IMR-90 (cell line): ENCODE measurements around the gene CRYBB1. TPM values are rescaled to one million over a fixed set of nuclear protein-coding genes. Genes with fewer than 3 reads are reported as not detected.

ENCODE experiments used
- ATAC-seq: fragments of 200-7000 bp; cut with Tn5 transposase; 2 replicates; pipeline ENCODE4 v1.9.1; 2020; ENCODE audit warnings: low read depth, mild to moderate bottlenecking, moderate library complexity
- BruUV-seq: library from RNA; stranded (reverse); fragments of 400-500 nt; replicated peaks from 2 replicates; lab custom pipeline; 2021; lab: Mats Ljungman, UMichigan
- CTCF ChIA-PET: fragments of 300-600 bp; formaldehyde crosslinking; extraction: SDS; loops from one replicate; lab custom pipeline; 2021; ENCODE audit warnings: antibody characterized with exemption; lab: Yijun Ruan, JAX
- POLR2A ChIA-PET: fragments of 300-600 bp; sonication (Branson Sonifier 250); formaldehyde crosslinking; loops from one replicate; lab custom pipeline; 2022; ENCODE audit warnings: antibody characterized with exemption; ENCODE audit not compliant: unreplicated experiment; lab: Charles Lee
- DNase-seq: peaks from one replicate; pipeline ENCODE4 v3.0.0; 2013
- H2AFZ ChIP-seq: replicated peaks from 2 replicates; pipeline ENCODE3; 2013; ENCODE audit warnings: low read length, mild to moderate bottlenecking; ENCODE audit not compliant: poor library complexity
- H2AK5ac ChIP-seq: 2 replicates; pipeline ENCODE4 v1.6.1; 2013; ENCODE audit warnings: low read depth, low read length, inconsistent platforms
- H2AK9ac ChIP-seq: replicated peaks from 2 replicates; pipeline ENCODE3; 2013; ENCODE audit warnings: mild to moderate bottlenecking, low read depth, low read length, moderate library complexity; ENCODE audit not compliant: poor library complexity
- H2BK120ac ChIP-seq: 2 replicates; pipeline ENCODE4 v1.6.1; 2013; ENCODE audit warnings: low read depth, low read length, inconsistent platforms
- H2BK15ac ChIP-seq: 3 replicates; pipeline ENCODE4 v1.6.1; 2013; ENCODE audit warnings: low read depth, low read length, inconsistent platforms
- H2BK20ac ChIP-seq: 2 replicates; pipeline ENCODE4 v1.6.1; 2013; ENCODE audit warnings: low read depth, mild to moderate bottlenecking, inconsistent platforms, low read length, moderate library complexity
- H2BK5ac ChIP-seq: 2 replicates; pipeline ENCODE4 v1.6.1; 2013; ENCODE audit warnings: mild to moderate bottlenecking, low read depth, low read length, inconsistent platforms; ENCODE audit not compliant: poor library complexity, severe bottlenecking
- H3K14ac ChIP-seq: replicated peaks from 2 replicates; pipeline ENCODE4 v1.6.1; 2013; ENCODE audit warnings: low read depth, low read length, inconsistent platforms
- H3K18ac ChIP-seq: 2 replicates; pipeline ENCODE4 v1.6.1; 2013; ENCODE audit warnings: low read depth, low read length, control low read depth
- H3K23ac ChIP-seq: 2 replicates; pipeline ENCODE4 v1.6.1; 2013; ENCODE audit warnings: low read depth, low read length, inconsistent platforms
- H3K27ac ChIP-seq: 2 replicates; pipeline ENCODE4 v1.5.1; 2013; ENCODE audit warnings: mild to moderate bottlenecking, control low read depth, low read length; ENCODE audit not compliant: insufficient read depth
- H3K27me3 ChIP-seq: 2 replicates; pipeline ENCODE4 v1.6.1; 2013; ENCODE audit warnings: low read length; ENCODE audit not compliant: control insufficient read depth, insufficient read depth
- H3K36me3 ChIP-seq: 2 replicates; pipeline ENCODE4 v1.6.1; 2013; ENCODE audit warnings: low read length, mixed read lengths; ENCODE audit not compliant: control insufficient read depth, insufficient read depth
- H3K4ac ChIP-seq: 2 replicates; pipeline ENCODE4 v1.6.1; 2013; ENCODE audit warnings: low read depth, low read length, inconsistent platforms
- H3K4me1 ChIP-seq: 2 replicates; pipeline ENCODE4 v1.6.1; 2013; ENCODE audit warnings: low read length, mixed read lengths; ENCODE audit not compliant: control insufficient read depth, insufficient read depth
- H3K4me2 ChIP-seq: 2 replicates; pipeline ENCODE4 v1.6.1; 2013; ENCODE audit warnings: low read depth, mild to moderate bottlenecking, control low read depth, low read length, moderate library complexity
- H3K4me3 ChIP-seq: 2 replicates; pipeline ENCODE4 v1.5.1; 2013; ENCODE audit warnings: low read depth, mild to moderate bottlenecking, control low read depth, low read length, moderate library complexity; ENCODE audit not compliant: insufficient read depth
- H3K56ac ChIP-seq: 2 replicates; pipeline ENCODE4 v1.6.1; 2013; ENCODE audit warnings: low read length, inconsistent platforms; ENCODE audit not compliant: insufficient read depth; ENCODE audit errors: extremely low read depth
- H3K79me1 ChIP-seq, 2 experiments: 2 replicates each; pipeline ENCODE4 v1.6.1; 2013; ENCODE audit warnings: low read length in 2 of 2, inconsistent platforms in 1 of 2, low read depth in 1 of 2
- H3K9ac ChIP-seq: 2 replicates; pipeline ENCODE4 v1.6.1; 2013; ENCODE audit warnings: low read depth, low read length, control low read depth
- H3K9me1 ChIP-seq: 2 replicates; pipeline ENCODE4 v1.6.1; 2013; ENCODE audit warnings: low read length, inconsistent platforms; ENCODE audit not compliant: insufficient read depth
- H3K9me3 ChIP-seq: 2 replicates; pipeline ENCODE4 v1.6.1; 2013; ENCODE audit warnings: low read length; ENCODE audit not compliant: control insufficient read depth, insufficient read depth
- H4K20me1 ChIP-seq: 2 replicates; pipeline ENCODE4 v1.6.1; 2013; ENCODE audit warnings: low read length, inconsistent platforms; ENCODE audit not compliant: insufficient read depth
- H4K5ac ChIP-seq: 2 replicates; pipeline ENCODE4 v1.6.1; 2013; ENCODE audit warnings: mild to moderate bottlenecking, low read depth, low read length, control low read depth
- H4K8ac ChIP-seq, 2 experiments: 2 replicates each; pipeline ENCODE4 v1.6.1; 2013; ENCODE audit warnings: low read depth in 2 of 2, low read length in 2 of 2, control low read depth in 1 of 2, inconsistent platforms in 1 of 2
- H4K91ac ChIP-seq: 2 replicates; pipeline ENCODE4 v1.6.1; 2013; ENCODE audit warnings: low read depth, low read length, inconsistent platforms; ENCODE audit not compliant: insufficient read depth
- MXI1 ChIP-seq: IDR thresholded peaks from 2 replicates; pipeline ENCODE4 v1.6.1; 2012; ENCODE audit warnings: low read depth, mild to moderate bottlenecking, low read length, moderate library complexity, borderline replicate concordance
- RFX5 ChIP-seq: IDR thresholded peaks from 2 replicates; pipeline ENCODE4 v1.8.0; 2012; ENCODE audit warnings: low read depth, mild to moderate bottlenecking, low read length, moderate library complexity
- WGBS, 2 experiments: methylation state at CpG; one replicate each; pipeline versions ENCODE4 v1.1.5 to v1.1.7; 2013; ENCODE audit warnings: missing lambda C conversion rate in 2 of 2; ENCODE audit not compliant: insufficient read length in 1 of 2; ENCODE audit errors: extremely low coverage in 2 of 2; 5-methylcytosine and 5-hydroxymethylcytosine counted together
- dilution Hi-C: fragments of 300-500 bp; cut with HindIII; formaldehyde crosslinking; loops from one replicate; pipeline ENCODE4 v1.14.3; 2018; ENCODE audit warnings: low sequenced_read_pairs; ENCODE audit not compliant: unreplicated experiment
- in situ Hi-C: fragments of 300-500 bp; cut with MboI; formaldehyde crosslinking; loops from 3 replicates; pipeline ENCODE4 v1.14.3; 2019; ENCODE audit warnings: low sequenced_read_pairs, inconsistent platforms, mixed read lengths
- intact Hi-C: fragments of 100-400 bp; cut with micrococcal nuclease; formaldehyde crosslinking; loops from 2 replicates; pipeline ENCODE4 v1.10.0; 2022
- polyA plus RNA-seq, 3 experiments: library from polyadenylated mRNA; depleted of rRNA; stranded (reverse); fragments of >200 nt; gene quantifications; 2 replicates each; pipeline ENCODE4 v1.2.3, GENCODE V29; 2012; ENCODE audit warnings: low replicate concordance in 1 of 3
- total RNA-seq: library from RNA; depleted of rRNA; stranded (reverse); fragments of >200 nt; gene quantifications from 2 replicates; pipeline ENCODE4 v1.2.3, GENCODE V29; 2012
- TF ChIP-seq, protein P1 (sequence below): fragments of 150-350 bp; IDR thresholded peaks from 2 replicates; pipeline ENCODE4 v1.6.1; 2017; ENCODE audit warnings: mild to moderate bottlenecking, antibody characterized with exemption, low read length, low read depth

CRYBB1 gene
- total and polyA plus RNA-seq, 2 of the 4 experiments (the other 2 are of a cell fraction) = not detected

DNA sequence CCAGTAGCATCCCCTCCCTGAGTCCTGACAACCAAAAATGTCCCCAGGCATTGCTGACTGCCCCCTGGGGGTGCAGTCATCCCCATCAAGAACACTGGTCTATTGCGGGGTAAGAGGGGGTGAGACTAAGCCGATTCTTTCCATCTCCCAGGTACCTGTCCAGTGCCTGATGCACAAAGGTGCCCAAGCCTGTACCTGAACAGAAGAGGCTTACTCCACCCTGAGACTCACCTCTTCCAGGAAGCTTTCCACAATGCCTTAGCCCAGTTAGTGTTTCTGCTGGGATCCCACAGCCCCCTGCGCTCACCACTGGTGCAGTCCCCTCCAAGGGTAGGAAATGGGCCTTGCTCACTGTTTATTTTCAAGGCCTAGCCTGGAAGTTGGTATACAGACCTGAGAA lies 50.8 kb downstream of the CRYBB1 start:
- in situ Hi-C loops = no loop called here
- no TSS peak for BruUV-seq
- peaks cover 32% of the 10 kb centered on the region for H4K20me1 ChIP-seq

More for the DNA sequence above, 50.8 kb downstream of the CRYBB1 start:
- no peak overlapping the region for H3K23ac ChIP-seq
- H3K18ac ChIP-seq = no peak overlapping the region
- H3K4ac ChIP-seq = no peak overlapping the region
- H4K91ac ChIP-seq = no peak overlapping the region
- H2BK15ac ChIP-seq = no peak overlapping the region
- DNase-seq = no peak
- H3K9me1 ChIP-seq = peaks cover 14% of the 10 kb centered on the region
- no peak overlapping the region for H3K56ac ChIP-seq
- H3K4me2 ChIP-seq = no peak overlapping the region
- POLR2A ChIA-PET = no interaction called here
- peaks cover 4% of the 10 kb centered on the region for H3K4me1 ChIP-seq
- H3K36me3 ChIP-seq = peaks cover 4% of the 10 kb centered on the region
- no peaks in the 10 kb centered on the region for H3K9me3 ChIP-seq
- WGBS, 2 experiments = no CpG with 5 or more reads among the region's 3 CpGs
- TF ChIP-seq RFX5 = no peak
- no peak for TF ChIP-seq MXI1
- TF ChIP-seq, protein P1, sequence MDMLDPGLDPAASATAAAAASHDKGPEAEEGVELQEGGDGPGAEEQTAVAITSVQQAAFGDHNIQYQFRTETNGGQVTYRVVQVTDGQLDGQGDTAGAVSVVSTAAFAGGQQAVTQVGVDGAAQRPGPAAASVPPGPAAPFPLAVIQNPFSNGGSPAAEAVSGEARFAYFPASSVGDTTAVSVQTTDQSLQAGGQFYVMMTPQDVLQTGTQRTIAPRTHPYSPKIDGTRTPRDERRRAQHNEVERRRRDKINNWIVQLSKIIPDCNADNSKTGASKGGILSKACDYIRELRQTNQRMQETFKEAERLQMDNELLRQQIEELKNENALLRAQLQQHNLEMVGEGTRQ = no peak
- H2BK5ac ChIP-seq = no peak overlapping the region
- H2AK5ac ChIP-seq = no peak overlapping the region
- H3K9ac ChIP-seq = no peak overlapping the region
- no peaks in the 10 kb centered on the region for H3K27me3 ChIP-seq
- no peak for ATAC-seq
- H2BK20ac ChIP-seq = no peak overlapping the region
- CTCF ChIA-PET = no interaction called here
- H2BK120ac ChIP-seq = no peak overlapping the region
- intact Hi-C loops = no loop called here
- H3K27ac ChIP-seq = no peak overlapping the region
- H4K8ac ChIP-seq = no peak overlapping the region
- no peak overlapping the region for H3K14ac ChIP-seq
- H3K4me3 ChIP-seq = no peak overlapping the region
- dilution Hi-C loops = no loop called here
- peaks cover 41 to 84% of the 10 kb centered on the region in 2 experiments for H3K79me1 ChIP-seq
- H2AFZ ChIP-seq = no peak overlapping the region
- H4K5ac ChIP-seq = no peak overlapping the region
- no peak overlapping the region for H2AK9ac ChIP-seq
